Measurements from ENCODE around the gene ZNF628. TPM values are rescaled to one million over a fixed set of nuclear protein-coding genes. Genes with fewer than 3 reads are reported as not detected.

The ZNF628 gene
- 5.7 TPM for total RNA-seq
- long read RNA-seq, partial matches to known transcripts: 0 of 1 reads
- long read RNA-seq, other reads (novel, unspliced or antisense): 0 of 1 reads

DNA sequence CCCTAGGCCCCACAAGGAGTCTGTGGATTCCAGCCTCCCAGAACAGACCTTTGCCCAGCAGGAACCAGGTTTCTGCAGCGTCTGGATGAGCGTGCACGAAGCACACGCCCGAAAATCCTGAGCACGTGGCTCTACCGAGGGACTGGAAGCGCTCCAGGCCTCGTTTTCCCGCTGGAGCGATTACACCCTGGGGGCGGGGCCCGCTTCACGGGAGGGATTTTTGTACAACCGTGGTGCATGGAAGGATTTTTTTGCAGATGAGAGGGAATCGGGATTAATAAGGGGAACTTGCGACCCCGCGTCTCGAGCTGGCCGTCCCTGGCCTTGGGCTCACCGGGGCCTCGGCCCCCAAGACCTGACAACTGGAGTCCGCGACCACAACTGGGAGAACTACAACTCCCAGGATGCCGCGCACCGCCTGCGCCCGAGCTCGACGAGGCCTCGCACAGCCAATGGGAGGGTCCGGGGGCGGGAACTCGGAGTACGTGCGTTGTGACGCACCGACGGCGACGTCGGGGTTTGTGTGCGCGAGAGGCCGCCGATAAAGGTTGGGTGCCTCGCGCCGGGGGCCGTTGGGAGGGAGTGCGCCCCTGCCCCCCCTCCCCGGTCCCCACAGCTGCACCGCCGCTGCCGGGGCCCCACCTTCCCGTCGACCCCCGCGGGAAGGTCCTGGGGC, at the start of gene ZNF628:
Gene ZNF628 (plus strand): TSS at position 518 of the 676 bp plus-strand sequence. CDS start 3,294 bp downstream, outside the sequence.
- DNase-seq (ENCODE audit: missing footprints) (peak; percentile 100), ATAC-seq (peak; percentile 97)
- intact Hi-C loops (cut with DNase I): no loop called here

DNA sequence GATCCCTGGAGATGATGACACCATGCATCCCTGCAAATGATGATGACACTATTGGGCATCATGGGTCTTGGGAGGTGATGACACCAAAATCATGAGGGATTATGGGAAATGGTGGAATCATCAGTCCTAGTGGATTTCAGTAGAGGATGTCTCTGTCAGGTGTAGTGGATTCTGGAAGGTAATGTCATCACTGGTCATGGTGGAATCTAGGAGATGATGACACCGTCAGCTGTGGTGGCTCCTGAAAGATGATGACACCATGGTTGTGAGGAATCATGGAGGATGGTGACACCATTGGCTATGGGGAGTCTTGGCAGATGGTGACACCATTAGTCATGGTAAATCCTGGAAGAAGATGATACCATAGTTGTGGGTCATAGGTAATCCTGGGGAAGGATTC, 45.2 kb upstream of the ZNF628 start:
- DNase-seq (ENCODE audit: missing footprints): no peak
- intact Hi-C loops (cut with DNase I): no loop called here
- no peak for ATAC-seq

DNA sequence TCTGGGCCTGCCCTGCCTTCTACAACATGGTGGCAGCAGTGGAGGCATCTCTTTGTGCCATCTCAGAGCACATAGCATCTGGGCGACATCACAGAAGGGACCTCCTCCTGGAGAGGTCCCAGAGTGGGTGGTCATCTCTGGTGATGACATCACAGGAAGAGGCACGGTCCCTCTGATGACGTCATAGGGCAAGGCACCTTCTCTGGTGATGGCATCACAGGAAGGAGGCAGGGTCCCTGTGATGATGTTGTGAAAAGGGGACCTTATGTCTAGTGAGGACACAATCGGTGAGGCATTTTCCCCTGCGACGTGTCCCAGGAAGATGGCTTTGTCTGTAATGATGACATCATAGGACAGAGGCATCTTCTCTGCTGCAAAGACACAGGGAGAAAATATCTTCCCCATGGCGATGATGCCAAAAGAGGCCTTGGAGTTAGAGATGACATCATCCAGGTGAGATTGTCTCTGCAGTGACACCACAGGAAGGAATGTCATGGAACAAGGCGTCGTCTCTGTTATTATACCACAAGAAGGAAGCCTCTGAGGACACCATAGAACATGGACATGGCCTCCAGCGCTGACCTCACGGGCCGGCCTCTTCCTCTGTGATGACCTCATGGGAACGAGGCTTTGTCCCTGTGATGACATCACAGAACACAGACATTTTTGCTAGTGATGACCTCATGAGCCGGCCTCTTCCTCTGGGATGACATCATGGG, 44.0 kb upstream of the ZNF628 start:
- DNase-seq (ENCODE audit: missing footprints): no peak
- no peak for ATAC-seq
- intact Hi-C loops (cut with DNase I): no loop called here

DNA sequence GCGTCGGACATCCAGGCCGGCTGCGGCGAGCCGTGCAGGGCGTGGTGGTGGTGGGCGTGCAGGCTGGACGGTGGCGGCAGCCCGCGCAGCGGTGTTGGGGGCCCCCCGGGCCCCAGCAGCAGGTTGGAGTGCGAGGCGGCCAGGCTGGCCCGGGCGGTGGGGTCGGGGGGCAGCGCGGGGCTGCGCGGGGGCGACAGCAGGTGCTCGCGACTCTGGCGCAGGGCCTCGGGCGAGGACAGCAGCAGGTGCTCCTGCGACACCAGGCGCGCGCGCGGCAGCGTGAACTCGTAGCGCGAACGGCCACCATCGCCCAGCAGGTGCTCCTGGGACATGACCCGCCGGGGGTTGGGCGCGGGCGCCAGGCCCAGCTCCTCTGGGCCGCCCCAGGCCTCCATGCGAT, 43.1 kb upstream of the ZNF628 start:
- ATAC-seq (no peak), DNase-seq (ENCODE audit: missing footprints) (no peak)
- intact Hi-C loops (cut with DNase I): no loop called here

DNA sequence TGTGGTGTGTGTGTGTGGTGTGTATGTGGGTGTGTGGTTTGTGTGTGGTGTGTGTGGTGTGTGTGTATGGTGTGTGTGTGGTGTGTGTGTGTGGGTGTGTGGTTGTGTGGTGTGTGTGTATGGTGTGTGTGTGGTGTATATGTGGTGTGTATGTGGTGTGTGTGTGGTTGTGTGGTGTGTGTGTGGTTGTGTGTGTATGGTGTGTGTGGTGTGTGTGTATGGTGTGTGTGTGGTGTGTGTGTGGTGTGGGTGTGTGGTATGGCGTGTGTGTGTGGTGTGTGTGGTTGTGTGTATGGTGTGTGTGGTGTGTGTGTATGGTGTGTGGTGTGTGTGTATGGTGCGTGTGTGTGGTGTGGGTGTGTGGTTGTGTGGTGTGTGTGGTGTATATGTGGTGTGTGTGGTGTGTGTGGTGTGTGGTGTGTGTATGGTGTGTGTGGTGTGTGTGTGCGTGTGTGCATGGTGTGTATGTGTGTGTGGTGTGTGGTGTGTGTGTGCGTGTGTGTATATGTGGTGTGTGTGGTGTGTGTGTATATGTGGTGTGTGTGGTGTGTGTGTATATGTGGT, 42.0 kb upstream of the ZNF628 start:
- DNase-seq (ENCODE audit: missing footprints) (no peak), ATAC-seq (no peak)
- intact Hi-C loops (cut with DNase I): no loop called here

DNA sequence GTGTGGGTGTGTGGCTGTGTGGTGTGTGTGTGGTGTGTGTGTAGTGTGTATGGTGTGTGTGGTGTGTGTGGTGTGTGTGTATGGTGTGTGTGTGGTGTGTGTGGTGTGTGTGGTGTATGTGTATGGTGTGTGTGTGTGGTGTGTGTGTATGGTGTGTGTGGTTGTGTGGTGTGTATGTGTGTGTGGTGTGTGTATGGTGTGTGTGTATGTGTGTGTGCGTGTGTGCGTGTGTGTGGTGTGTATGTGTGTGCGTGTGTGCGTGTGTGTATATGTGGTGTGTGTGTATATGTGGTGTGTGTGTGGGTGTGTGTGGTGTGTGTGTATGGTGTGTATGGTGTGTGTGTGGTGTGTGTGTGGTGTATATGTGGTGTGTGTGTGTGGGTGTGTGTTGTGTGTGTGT, 41.4 kb upstream of the ZNF628 start:
- no peak for ATAC-seq
- no peak for DNase-seq (ENCODE audit: missing footprints)
- intact Hi-C loops (cut with DNase I): no loop called here

DNA sequence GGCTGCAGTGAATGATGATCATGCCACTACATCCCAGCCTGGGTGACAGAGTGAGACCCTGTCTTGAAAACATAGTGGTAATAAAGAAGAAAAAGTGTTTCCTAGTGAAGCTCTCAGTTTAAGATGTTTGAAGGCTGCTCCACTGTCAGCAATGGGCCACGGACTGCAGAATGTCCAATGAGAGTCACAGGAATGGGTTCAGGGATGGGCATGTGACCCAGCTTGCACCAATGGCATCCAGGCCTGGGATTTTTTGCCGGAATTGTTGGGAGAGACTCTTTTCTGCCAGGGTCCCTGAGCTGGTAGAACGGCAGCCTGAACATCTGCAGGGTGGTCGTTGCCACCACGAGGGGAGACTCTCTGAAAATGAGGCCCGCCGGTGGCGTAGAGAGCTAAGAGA, 39.6 kb upstream of the ZNF628 start:
- ATAC-seq: no peak
- intact Hi-C loops (cut with DNase I): no loop called here
- no peak for DNase-seq (ENCODE audit: missing footprints)

DNA sequence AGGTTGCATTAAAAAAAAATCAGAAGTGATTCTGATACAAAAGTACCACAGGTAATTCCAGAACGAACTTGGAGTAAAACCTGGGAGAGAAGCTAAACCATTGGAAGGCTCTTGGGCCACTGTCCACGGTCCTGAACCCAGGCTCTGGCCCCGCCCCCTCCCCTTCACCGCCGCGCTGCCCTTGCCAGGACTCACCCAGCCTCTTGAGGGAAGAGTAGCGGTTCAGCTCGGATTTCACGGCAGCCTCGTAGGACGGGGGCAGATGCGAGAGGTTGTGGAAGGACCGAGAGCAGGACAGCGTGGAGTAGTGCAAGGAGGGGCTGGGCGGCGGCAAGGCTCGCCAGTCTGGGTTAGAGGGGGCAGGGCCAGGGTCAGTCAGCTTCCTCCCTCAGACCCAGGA, 39.0 kb upstream of the ZNF628 start:
- ATAC-seq (peak; percentile 75), DNase-seq (ENCODE audit: missing footprints) (no peak)
- intact Hi-C loops (cut with DNase I): no loop called here

DNA sequence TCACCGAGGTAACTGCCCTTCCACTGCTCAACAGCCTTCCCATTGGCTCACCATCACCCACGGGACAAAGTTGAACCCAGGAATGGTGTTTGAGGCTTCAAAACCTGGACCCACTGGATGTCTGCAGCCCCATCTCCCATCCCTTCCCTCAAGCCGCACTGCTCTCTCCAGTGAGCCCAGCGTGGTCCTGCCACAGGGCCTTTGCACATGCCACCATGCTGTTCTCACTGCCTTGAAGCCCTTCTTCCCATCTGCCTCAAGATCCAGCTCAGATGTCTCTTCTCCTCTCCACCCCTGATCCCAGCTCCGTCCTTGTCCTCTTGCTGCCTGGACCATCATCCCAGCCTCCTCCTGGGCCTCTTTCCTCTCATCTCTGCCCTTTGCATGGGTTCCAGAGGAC, 37.4 kb upstream of the ZNF628 start:
- ATAC-seq: no peak
- intact Hi-C loops (cut with DNase I): no loop called here
- DNase-seq (ENCODE audit: missing footprints): no peak

DNA sequence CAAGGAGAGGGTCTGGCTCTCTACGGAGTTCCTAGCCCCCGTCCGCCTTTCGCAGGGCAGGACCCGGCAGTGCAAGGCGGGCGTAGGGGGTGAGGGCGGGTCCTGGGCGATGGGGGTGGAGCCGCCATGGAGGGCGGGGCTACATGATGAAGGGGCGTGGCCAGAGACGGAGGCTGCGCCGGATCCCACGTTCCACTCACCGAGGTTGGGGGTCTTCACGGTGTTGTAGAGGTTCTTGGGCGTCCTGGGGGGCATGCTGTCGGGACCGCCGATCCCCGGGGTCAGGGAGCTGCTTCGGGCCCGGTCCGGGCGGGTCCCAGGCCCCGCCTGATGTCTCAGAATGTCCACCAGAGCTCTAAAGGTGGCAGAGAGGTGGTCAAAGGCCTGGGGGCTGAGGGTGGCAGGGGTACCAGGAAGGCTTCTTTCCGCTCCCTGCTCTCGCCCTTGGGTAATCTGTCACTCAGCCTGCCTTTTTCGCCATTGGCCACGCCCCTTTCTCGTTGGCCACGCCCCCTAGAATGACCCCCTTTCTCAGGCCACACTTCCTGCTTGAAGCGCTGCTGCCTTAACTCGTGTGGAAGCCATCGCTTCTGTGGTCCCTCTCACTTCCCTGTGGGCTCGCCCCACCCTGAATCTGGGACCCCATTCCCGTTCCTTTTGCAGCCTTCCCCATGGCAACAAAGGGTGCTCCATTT, 35.9 kb upstream of the ZNF628 start:
- intact Hi-C loops (cut with DNase I): no loop called here
- ATAC-seq (no peak), DNase-seq (ENCODE audit: missing footprints) (no peak)

DNA sequence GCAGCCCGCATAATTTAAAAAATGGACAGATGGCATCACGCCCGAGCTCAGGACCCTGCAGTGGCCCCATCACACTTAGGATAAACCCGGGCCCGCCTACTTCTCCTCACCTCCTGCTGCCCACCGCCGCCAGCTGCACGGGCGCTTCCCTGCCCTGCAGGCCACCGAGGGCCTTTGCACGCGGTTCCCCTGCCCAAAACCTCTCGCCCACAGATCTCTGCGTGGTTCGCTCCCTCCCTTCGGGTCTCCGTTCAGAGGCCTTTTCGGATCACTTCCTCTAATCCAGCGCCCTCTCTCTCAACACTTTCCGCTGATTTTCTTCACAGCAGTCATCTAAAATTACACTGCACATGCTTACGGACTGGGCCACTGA, 35.1 kb upstream of the ZNF628 start:
- intact Hi-C loops (cut with DNase I): no loop called here
- no peak for ATAC-seq
- DNase-seq (ENCODE audit: missing footprints): no peak

DNA sequence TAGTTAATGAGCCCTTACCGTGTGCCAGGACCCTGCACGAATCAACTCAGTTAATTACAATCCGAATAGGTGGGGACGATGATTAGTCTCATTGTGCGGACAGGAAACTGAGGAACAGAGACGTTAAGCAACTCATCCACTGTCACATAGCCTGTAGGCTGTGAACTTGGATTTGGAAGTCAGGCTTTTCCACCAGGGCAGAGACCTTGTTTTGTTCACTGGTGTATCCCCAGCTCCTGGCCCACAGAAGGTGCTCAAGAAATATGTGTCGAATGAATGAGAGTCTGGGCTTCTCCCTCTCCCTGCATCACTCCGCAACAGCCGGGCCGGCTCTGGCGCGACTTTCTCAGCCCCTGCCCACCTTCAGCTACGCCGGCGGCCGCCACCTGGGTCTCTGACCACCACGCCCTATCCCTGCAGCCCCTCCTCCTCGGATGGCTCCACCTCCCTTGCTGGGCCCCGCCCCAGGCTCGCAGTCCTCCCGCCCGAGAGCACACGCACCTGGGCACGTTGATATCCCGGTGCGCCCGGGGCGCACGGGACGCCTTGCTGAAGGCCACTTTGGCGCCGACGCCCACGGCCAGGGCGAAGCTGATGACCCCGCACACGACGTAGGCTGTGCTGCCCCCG, 34.6 kb upstream of the ZNF628 start:
- DNase-seq (ENCODE audit: missing footprints) (no peak), ATAC-seq (no peak)
- intact Hi-C loops (cut with DNase I): no loop called here

DNA sequence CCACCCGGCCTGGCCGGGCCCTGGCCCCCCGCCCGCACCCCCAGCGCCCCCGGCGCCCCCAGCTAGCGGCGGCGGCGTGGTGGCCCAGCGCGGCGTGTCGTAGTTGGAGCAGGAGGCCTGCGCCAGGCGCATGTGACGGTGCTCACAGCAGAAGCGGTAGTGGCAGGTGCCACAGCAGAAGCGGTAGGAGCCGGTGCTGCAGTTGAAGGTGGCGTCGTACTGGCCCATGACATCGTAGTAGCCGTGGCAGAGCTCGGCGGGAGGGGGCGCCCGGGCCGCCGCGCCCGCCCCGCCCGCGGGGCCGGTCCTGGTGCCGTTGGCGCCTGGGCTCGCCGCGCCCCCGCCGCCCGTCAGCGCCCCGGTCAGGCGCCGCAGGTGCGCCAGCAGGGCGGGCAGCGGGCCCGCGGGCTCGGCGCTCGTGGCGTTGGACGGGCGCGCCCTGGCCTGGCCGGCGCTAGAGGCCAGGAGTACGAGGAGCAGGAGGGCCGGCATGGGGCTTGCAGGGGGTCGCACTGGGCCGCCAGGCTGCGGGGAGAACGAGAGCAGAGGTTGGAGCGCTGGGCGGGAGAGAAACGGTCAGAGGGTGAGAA, 34.0 kb upstream of the ZNF628 start:
- no peak for ATAC-seq
- DNase-seq (ENCODE audit: missing footprints): no peak
- intact Hi-C loops (cut with DNase I): no loop called here

DNA sequence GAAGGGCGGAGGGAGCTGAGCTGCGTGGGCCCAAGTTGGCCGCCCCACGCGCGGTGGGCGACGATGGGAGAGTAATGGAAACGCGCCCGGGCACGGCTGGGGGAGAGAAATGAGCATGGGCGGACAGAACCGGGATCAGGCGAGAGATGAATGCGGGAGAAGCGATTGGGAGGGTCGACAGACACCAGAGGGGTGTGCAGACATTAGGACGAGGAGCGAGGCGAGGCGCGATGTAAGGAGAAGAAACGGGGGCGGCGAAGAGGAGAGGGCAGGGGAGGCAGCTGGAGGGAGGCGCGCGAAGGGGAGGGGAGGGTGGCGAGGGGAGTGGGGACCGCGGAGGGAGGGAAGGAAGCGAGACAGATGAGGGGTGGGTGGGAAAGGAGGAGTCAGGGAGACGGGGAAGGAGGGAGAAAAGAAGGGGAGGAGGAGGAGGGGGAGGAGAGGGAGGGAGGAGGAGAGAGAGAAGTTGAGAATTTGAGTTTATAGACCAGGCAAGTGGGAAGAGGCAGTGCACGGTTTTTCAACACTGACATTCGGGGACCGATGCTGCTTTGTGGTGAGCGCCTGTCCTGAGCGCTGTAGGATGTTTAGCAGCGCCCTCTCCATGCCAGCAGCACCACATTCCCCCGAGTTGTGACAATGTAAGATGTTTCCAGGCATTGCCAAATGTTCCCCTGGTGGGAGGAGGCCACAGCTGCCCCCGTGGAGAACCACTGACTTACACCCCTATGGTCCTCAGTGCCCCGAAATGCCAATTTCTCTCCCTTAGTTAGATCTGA, 33.2 kb upstream of the ZNF628 start, which contains the start of gene SHISA7:
Gene SHISA7 (minus strand): TSS at position 256 of the 779 bp plus-strand sequence. CDS start 437 bp downstream, outside the sequence.
- intact Hi-C loops (cut with DNase I): no loop called here
- DNase-seq (ENCODE audit: missing footprints): no peak
- ATAC-seq: no peak

DNA sequence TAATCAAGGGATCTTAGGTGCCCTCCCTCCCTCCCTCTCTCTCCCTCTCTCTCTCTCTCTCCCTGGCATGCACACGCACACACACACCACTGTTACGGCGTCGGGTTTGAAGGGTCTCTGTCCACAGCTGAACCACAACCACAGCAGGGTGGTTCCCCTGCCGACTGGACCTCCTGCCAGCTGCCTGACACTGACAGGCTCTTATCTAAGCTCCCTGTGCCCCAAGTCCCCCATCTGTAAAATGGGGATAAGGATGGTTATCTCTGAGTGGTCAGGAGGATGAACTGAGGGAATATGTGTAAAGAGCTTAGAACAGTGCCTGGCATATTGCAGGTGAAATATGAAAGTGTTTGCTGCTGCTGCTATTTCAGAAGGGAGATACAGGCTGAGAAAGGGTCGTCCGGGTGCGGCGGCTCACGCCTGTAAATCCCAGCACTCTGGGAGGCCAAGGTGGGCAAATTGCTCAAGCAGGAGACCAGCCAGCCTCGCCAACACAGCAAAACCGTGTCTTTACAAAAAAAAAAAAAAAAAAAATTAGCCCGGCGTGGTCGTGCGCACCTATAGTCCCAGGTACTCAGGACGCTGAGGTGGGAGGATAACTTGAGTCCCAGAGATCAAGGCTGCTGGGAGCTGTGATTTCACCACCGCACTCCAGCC, 32.5 kb upstream of the ZNF628 start:
- DNase-seq (ENCODE audit: missing footprints) (no peak), ATAC-seq (no peak)
- intact Hi-C loops (cut with DNase I): no loop called here

DNA sequence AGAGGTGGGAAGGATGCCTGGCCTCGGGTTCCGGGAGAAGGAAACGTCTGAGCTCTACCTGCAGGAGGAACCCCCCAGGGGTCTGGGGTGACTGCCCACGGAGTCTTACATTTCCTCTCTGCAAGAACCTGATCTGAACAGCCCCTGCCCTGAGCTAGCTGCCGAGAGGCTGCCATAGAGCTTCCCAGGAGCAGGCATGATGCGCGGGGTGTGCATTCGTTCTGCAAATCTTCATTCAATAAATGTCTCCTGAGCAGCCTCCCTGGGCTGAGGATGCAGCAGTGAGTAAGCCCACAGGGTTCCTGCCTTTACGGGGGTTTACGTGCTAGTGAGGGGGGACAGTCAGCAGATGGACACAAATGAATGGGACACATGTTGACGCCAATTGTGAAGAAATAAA, 31.8 kb upstream of the ZNF628 start:
- DNase-seq (ENCODE audit: missing footprints): no peak
- intact Hi-C loops (cut with DNase I): no loop called here
- ATAC-seq: no peak

DNA sequence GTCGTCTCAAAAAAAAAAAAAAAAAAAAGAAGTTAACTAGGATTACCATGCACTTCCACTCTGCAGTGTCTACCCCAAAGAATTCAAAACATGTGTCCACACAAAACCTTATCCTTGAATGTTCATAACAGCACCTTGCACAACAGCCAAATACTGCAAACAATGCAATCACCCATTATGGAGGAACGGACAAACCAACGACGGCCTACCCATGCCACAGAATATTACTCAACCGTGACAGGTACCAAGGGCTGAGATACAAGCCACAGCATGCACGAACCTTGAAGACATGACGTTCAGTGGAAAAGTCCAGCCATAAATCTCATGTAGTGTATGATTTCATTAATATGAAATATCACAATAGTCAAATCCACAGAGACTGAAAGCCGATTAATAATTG, 30.4 kb upstream of the ZNF628 start:
- ATAC-seq (no peak), DNase-seq (ENCODE audit: missing footprints) (no peak)
- intact Hi-C loops (cut with DNase I): no loop called here

Data from Right ventricle myocardium inferior (tissue), 1 donor.